ENCODE measurements around the gene FGD2. TPM values are rescaled to one million over a fixed set of nuclear protein-coding genes. Genes with fewer than 3 reads are reported as not detected.

FGD2 gene
- total and polyA plus RNA-seq, 10 donors = 63.4 to 426 (median 270) TPM

DNA sequence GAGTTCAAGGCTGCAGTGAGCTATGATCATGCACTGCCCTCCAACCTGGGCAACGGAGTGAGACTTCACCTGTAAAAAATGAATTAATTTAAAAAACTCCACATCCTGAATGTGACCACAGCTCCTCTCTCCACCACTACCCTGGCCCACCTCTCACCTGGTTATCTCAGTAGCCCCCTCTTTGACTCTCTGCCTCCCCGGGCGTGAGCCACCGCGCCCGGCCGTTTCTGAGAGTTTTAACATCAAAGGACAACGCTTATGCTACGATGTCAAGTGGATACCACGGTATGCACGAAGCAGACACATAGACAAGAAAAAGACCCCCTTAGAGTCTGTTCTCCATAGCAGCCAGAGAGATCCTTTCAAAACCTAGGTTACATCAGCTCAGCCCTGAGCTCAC is 48.7 kb downstream of the FGD2 start:
- Histone ChIP-seq H3K36me3 (no peaks in the 10 kb centered on the region), H3K27me3 (replicated peaks in 1 of 7) (no peaks in the 10 kb centered on the region), H3K9me3 (no peaks in the 10 kb centered on the region), H3K4me1 (peaks cover 21 to 46% (median 35%) of the 10 kb centered on the region in 6 donors), H3K4me3 (no peak overlapping the region), H3K27ac (no peak overlapping the region)
- WGBS, 5 donors = 92 to 95% (median 93%) methylated on average over 11 of the region's 11 CpGs
- TF ChIP-seq, protein P1, sequence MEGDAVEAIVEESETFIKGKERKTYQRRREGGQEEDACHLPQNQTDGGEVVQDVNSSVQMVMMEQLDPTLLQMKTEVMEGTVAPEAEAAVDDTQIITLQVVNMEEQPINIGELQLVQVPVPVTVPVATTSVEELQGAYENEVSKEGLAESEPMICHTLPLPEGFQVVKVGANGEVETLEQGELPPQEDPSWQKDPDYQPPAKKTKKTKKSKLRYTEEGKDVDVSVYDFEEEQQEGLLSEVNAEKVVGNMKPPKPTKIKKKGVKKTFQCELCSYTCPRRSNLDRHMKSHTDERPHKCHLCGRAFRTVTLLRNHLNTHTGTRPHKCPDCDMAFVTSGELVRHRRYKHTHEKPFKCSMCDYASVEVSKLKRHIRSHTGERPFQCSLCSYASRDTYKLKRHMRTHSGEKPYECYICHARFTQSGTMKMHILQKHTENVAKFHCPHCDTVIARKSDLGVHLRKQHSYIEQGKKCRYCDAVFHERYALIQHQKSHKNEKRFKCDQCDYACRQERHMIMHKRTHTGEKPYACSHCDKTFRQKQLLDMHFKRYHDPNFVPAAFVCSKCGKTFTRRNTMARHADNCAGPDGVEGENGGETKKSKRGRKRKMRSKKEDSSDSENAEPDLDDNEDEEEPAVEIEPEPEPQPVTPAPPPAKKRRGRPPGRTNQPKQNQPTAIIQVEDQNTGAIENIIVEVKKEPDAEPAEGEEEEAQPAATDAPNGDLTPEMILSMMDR (IDR thresholded peaks at IDR 0.05 in 8 of 11, conservative IDR thresholded peaks at IDR 0.05 in 3 of 11) = no peak
- TF ChIP-seq POLR2A (IDR thresholded peaks at IDR 0.05) (no peak), POLR2AphosphoS5 (IDR thresholded peaks at IDR 0.05) (no peak)
- intact Hi-C loops (cut with DNase I; ENCODE audit: low total_unique reads) = no loop called here
- DNase-seq = peak; percentile 51

DNA sequence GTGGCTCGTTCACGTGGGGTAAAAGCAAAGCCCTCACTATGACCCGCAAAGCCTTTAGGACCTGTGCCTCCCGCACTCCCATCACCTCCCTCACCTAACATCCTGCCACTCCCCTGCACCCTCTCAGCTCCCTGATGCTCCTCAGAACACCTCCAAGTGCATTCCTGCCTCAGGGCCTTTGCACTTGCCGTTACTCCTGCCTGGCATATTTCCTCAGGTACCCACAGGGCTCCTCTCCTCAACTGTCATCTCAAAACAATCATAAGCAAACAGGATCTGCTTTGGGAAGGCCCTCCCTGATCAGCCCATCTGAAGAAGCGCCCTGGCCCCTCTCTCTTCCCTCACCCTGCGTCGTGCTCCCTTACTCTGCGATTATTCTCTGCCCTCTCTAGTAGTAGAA is 49.1 kb downstream of the FGD2 start:
- Histone ChIP-seq H3K9me3 (no peaks in the 10 kb centered on the region), H3K27me3 (replicated peaks in 1 of 7) (no peaks in the 10 kb centered on the region), H3K4me1 (peaks cover 18 to 46% (median 35%) of the 10 kb centered on the region in 6 donors), H3K27ac (no peak overlapping the region), H3K4me3 (no peak overlapping the region), H3K36me3 (no peaks in the 10 kb centered on the region)
- TF ChIP-seq POLR2AphosphoS5 (IDR thresholded peaks at IDR 0.05) (no peak), POLR2A (IDR thresholded peaks at IDR 0.05) (no peak)
- TF ChIP-seq, protein P1 (IDR thresholded peaks at IDR 0.05 in 8 of 11, conservative IDR thresholded peaks at IDR 0.05 in 3 of 11) = no peak
- intact Hi-C loops (cut with DNase I; ENCODE audit: low total_unique reads) = no loop called here
- 84 to 94% (median 89%) methylated on average over 9 of the region's 9 CpGs for WGBS, 5 donors
- DNase-seq = peak; percentile 62

DNA sequence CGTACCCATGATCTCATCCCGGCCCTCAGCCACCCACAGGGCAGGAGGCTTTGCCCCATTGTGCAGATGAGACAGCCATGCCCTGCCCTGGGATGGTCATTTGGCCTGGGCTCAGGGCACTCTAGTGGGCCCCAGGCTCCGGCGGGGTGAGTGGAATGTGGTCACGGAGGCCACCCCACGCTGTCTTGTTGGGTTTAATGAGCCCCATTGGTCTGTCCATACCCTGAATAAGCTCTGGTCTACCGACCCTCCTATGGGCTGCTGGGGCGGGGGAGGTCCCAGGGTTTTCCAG is 50.6 kb downstream of the FGD2 start:
- 81 to 100% (median 94%) methylated on average over 2 to 8 of the region's 8 CpGs for WGBS, 5 donors
- peaks cover 9 to 45% (median 30%) of the 10 kb centered on the region in 6 donors for H3K4me1 ChIP-seq
- DNase-seq = no peak
- intact Hi-C loops (cut with DNase I; ENCODE audit: low total_unique reads) = no loop called here
- H3K27ac ChIP-seq = no peak overlapping the region
- no peaks in the 10 kb centered on the region for H3K27me3 ChIP-seq (replicated peaks in 1 of 7)
- no peaks in the 10 kb centered on the region for H3K36me3 ChIP-seq
- H3K4me3 ChIP-seq = no peak overlapping the region
- TF ChIP-seq POLR2A (IDR thresholded peaks at IDR 0.05) (no peak), POLR2AphosphoS5 (IDR thresholded peaks at IDR 0.05) (no peak)
- TF ChIP-seq, protein P1 (IDR thresholded peaks at IDR 0.05 in 8 of 11, conservative IDR thresholded peaks at IDR 0.05 in 3 of 11) = no peak
- H3K9me3 ChIP-seq = no peaks in the 10 kb centered on the region

DNA sequence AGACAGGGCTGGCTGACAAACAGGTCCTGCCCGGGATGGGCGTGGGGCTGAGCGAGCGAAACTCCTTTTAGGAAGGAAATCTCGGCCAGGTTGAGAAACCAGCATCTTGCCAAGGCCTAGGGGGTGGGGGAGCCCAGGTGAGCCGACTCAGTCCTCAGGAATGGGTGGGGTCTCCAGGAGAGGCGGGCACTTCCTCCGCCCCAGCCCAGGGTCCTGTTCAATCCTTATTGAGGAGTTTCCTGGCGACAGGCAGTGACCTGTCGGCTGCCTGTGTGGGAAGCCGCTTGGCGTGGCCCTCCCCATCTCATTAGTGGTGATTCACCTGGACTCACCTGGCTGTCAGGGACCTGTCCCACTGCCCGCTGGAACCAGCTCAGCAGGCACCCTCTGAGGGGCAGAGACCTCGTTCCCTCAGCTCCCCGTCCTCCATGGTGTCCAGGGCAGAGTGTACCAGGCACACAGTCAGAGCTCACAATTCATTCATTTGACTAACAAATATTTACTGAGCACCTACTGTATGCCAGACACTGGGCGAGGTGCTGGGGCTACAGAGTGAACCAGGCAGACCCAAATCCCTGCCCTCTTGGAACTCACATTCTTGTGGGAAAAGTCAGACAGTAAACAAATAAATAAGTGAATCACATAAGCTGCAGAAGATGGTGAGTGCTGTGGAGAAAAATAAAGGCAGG is 51.1 kb downstream of the FGD2 start:
- Histone ChIP-seq H3K9me3 (no peaks in the 10 kb centered on the region), H3K27me3 (replicated peaks in 1 of 7) (no peaks in the 10 kb centered on the region), H3K4me1 (peaks cover 3 to 45% (median 28%) of the 10 kb centered on the region in 6 donors), H3K27ac (no peak overlapping the region), H3K4me3 (no peak overlapping the region), H3K36me3 (no peaks in the 10 kb centered on the region)
- DNase-seq = no peak
- no peak for TF ChIP-seq POLR2AphosphoS5 (IDR thresholded peaks at IDR 0.05)
- TF ChIP-seq POLR2A (IDR thresholded peaks at IDR 0.05) = no peak
- TF ChIP-seq, protein P1 (IDR thresholded peaks at IDR 0.05 in 8 of 11, conservative IDR thresholded peaks at IDR 0.05 in 3 of 11) = no peak
- WGBS, 5 donors = 80 to 95% (median 89%) methylated on average over 10 to 16 of the region's 16 CpGs
- intact Hi-C loops (cut with DNase I; ENCODE audit: low total_unique reads) = no loop called here
